NCI-H2196 (cell line): ENCODE data around the gene ARL10.

Experiments used
- DNase-seq: peaks from one replicate; lab custom pipeline; 2025; ENCODE audit not compliant: unreplicated experiment; lab: John Stamatoyannopoulos, UW

Gene ARL10

DNA sequence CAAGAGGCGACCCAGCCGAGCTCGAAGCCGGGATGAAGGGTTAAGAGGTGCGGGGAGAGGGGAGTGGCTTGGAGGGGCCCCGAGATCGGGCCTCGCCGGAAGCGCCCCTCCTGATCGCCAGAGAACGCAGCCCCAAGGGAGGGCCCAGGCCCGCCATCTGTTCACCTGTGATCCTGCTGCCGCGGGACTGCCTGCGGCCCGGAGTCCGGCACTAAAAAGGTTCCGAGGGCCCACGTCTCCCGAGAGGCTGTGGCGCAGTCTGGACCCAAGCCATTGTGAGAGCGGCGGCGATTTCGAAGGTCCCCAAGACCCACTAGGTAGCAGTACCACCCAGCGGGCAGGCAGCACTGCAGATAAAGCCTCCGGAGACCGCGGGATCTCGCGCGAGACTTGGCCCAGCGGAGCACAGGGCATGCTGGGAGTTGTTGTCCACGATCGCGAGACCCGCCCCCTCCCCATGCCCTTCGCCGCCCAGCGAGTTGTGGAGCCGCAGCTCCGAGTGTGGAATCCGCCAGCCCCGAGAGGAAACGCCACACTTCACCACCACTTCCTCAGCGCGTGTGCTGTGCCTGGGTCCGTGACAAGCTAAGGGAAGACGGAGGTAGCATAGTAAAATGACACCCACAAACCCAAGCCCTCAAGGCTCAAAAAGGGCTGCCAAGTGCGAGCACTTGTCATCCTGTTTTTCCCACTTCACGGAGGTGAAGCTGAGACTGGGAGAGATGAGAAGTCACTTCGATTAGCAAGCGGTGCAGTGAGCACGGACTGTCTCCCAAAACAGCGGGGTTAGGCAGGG, 3.7 kb upstream of the ARL10 start, which contains the start of gene KIAA1191:
KIAA1191 (minus strand) TSS at position 328 of the 796 bp plus-strand sequence. CDS start 2,256 bp downstream, outside the sequence.
- peak; percentile 86 for DNase-seq

DNA sequence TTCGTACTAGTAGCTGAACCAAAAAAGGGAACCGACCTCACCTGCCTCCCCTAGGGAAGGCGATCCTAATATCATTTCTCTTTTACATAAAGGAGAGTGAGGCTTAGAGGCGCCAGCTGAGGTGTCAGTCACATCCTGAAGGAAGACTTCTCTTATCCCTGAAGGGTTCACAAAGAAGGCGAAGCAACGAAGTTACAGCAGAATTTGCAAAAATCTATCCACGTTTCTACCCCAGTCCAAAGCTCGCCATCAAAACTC, 3.1 kb upstream of the ARL10 start:
- no peak for DNase-seq

DNA sequence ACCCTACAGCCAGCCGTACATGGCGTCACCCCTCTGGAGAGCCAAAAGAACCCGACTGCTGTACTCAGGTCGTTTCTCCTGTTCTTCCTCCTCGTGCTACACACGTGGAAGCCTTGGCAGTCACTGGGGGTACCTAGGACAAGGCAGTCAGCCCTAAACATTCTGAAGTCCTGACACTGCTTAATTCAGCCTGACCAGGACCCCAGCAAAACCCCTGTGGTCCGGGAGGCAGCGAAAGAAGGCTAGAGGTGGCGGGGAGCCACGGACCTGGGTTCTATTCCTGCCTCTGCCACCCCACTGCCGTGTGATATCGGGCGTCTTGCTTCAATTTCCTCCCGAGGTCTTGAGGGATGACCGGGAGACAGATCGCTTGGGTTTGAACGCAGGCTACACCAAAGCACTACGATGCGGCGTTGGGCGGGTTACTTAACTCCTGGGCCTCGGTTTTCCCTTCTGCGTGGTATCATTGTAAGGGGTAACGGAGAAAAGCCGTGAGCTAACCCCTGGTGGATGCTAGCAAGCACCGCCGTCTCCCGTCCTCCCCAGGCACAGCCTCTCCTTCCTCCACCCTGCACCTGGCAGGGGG, 429 bp upstream of the ARL10 start:
- no peak for DNase-seq

DNA sequence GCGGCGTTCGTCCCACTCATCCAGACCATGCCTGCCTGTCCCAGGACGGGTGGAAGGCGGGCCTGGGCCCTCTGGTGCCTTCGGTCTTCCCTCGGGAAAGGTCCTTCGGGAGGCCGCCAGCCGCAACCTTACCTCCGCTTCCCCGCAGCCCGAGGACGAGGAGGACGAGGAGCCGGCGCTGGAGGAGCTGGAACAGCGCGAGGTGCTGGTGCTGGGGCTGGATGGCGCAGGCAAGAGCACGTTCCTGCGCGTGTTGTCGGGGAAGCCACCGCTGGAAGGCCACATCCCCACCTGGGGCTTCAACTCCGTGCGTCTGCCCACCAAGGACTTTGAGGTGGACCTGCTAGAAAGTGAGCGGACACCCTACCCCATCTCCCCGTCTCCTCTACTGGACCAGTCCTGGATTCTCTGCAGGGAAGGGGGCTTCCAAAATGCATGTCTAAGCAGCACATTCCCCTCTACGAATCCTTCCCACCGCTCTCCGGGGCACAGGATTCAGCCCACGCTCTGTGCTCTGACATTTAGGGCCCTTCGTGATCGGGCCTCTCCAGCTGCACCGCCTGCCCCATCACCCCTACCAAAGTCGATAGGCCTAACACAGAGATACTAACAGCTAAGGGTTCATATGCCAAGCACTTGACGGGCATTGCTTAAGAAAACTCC, 1.1 kb downstream of the ARL10 start:
- no peak for DNase-seq

DNA sequence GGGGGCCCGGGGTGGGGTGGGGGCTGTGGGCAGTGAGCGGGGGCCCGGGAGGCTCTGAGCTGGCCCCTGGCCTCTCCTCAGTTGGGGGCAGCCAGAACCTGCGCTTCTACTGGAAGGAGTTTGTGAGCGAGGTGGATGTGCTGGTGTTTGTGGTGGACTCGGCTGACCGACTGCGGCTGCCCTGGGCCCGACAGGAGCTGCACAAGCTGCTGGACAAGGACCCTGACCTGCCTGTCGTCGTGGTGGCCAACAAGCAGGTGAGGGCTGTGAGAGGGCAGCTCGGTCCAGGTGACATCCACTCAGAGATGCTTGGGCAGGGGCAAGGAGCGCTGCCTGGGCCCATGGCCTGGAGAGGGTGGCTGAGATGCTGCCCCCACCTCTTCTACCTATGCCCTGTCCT, 3.4 kb downstream of the ARL10 start:
- DNase-seq = no peak

DNA sequence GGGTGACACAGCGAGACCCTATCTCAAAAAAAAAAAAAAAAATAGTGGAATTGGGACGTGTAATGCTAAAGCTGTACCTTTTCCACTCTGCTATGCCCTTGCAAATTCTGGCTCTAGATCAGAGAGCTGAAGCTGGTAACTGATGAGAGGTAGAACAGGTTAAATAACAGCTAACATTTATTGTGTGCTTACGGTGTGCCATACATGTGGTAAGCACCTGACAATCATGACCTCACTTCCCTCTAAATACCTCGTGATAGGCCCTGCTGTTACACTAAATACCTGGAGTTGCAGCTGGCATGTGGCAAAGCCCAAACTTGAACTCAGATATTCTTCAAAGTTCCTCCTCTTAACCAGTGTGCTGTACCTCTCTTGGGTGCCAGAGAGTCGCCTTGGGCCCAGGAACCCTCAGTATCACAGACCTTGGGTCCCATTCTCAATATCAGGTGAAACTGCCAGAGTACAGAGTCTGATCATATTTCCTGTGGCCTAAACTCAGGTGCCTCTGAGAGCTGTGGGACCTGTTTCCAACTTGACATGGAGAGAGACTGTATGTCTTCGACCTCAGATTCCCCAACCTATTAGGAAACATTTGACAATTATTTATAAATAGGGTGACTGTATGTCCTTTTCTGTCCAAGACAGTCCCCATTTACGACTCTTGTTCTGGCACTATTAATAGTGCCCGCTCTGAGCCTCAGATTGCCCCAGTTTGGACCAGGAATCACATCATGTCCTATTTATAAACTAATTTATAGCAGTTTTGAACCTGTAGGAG, 4.8 kb downstream of the ARL10 start:
- no peak for DNase-seq

DNA sequence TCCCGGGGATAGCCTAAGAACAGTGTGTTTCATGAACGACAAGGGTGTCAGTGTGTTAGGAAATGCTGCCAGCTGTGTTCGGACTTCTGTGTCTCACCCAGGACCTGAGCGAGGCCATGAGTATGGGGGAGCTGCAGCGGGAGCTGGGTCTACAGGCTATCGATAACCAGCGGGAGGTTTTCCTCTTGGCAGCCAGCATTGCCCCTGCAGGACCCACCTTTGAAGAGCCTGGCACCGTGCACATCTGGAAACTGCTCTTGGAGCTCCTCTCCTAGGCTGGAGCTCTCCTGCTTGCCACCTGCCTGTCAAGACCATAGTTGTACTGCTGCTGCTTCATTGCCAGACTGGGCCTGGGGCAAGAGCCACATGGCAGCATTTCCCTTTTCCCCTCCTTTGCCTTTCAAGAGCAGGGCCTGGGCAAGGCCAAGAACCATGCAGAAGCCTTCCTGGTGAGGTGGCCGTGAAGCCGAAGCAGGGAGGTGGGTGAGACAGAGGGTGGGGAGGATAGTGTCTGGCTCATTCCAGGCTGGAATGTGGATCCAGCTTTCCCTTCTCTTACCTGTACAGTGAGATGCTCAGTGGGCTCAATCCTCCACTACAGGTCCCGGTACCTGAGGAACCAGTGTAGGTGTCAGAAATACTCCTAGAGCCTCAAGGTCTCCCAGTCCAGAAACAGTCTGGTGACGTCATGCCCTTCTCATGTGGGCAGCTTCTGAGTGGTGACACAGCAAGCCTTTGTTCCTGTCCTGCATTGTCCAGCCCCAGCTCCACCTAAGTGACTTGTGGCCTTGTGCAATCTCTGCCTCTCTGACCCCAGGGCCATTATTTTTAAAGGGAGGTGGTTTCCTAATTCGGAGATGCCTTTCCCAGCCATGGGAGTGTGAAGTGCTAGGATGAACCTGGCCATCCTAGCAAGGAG, 6.6 kb downstream of the ARL10 start:
- no peak for DNase-seq

DNA sequence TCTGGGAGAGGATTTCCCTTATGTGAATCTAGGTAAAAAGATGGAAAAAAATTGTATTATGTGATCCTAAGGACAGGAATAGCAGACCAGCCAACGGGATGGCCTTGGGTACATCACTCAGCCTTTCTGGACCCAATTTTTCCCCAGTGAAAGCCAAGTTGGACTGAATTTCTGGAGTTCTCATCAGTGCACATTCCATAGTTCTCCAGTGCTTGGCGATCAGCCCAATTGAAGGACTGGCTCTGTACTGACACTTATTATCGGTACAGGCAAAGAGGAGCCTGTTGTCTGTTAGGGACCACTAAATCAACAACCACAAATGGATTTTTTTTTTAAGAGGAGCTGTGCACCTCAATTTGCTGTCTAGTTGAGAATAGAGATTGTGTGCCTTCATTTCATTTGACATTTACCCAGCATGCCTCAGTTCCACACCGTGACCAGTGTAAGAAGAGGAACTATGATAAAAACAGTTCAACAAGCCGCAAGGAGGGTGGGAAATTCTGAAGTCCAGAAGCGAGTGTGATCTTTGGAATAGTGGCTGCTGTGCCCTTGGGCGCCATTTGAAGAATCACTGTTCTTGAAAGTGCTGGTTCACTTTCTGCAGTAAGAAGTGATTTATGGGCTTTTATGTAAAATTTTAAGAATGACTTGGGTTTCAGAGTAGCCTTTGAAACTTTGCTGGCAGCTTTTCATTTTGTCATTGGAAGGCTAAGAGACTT, 8.0 kb downstream of the ARL10 start:
- DNase-seq = no peak

DNA sequence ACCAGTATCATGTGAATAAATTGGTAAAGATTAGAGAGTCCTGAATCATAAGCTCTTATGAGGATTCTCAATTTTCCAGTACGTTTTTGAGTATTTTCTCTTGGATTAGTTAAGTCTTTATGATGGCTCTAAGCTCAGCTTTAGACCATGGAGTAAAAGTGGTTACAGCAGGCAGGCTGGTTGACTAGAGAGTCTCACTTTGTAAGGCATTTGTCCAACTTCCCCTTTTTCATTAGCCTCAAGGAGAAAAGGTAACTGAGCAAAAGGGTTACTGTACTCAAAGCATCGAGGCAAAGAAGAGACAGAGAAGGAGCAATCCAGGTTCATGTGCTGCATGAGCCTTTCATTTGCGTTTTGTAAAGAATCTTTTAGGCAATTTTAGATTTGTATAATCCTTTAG, 14.6 kb downstream of the ARL10 start:
- DNase-seq = no peak

DNA sequence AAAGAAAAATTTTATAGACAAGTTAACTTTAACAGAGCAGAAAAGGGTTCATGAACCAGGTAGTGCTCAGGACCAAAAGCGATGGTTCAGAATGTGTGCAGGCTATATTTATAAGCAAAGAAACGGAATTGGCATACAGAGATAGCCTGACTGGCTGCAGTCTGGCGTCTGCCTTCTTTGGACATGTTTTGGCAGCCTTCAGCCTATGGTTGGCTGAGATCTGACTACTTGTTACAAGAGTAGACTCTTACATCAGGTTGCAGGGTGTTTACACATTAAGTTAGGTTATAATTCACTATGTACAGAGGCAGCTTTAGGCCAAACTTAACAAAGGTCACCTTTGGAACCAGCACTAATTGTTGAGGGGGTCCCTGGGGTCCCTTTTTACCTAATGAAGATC, 16.1 kb downstream of the ARL10 start:
- DNase-seq = no peak

DNA sequence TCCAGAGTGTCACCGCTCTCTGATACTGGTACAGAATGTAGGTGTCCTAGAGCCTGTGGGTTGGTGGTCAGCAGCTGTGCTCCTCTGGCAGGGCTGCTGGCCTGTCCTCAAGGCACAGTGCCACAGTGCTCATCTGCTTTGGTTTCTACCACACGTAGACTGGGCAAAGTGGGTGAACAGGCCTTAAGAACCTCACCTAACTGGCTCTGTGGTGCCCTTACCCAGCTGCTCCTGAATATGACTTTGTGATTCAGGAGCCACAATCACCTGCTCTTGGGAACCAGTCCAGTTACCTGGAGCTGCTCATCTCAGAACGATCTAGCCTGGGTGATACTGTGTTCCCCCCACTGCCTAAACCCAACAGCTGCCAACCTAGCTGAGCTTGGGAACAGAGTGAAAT, 16.7 kb downstream of the ARL10 start:
- DNase-seq = no peak

DNA sequence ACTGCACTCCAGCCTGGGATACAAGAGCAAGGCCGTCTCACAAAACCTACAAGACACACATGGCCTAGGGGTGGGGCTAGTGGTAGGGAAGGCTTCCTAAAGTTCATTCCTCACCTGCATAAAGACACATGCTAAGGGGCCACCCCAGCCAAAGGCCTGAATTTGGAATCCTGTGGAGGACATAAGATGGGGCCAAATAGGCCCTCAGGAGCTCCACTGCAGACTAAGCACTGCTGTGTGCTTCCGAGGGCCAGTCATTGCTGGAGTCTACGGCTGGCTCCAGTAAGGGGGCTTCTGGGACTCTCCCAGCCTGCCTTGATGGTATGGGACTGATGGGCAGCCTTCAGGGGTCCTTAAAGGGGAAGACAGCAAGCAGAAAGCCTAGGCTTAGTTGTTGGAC, 17.4 kb downstream of the ARL10 start:
- no peak for DNase-seq

DNA sequence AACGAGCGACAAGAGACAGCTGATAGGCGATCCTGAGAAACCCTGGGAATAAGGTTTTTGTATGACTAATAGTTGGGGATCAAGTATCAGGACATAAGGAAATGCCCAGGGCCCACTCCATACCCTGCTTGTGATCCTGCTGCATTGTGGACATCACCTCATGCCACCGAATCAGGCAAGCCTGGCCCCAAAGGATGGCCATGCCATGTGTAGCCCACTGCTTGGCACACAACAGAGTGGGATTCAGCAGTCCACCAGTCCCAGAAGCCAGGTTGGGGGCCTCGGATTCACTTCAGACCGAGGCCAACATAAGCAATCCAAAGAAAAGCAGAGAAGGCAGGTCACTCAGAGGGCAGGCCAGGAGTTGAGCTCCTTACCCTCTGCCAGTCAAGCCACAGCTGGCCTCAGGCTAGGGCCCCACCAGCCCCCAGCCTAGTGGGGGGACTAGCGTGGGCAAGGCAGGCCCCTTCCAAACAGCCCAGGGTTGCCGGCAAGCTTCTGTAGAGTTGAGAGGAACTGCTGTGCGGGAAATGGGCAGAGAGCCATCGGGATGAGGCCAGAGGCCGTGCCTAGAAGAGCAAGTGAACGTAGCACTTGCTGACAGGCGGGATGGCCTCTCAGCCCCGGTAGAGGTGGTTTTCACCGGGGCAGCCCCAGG, 18.1 kb downstream of the ARL10 start:
- DNase-seq = no peak

DNA sequence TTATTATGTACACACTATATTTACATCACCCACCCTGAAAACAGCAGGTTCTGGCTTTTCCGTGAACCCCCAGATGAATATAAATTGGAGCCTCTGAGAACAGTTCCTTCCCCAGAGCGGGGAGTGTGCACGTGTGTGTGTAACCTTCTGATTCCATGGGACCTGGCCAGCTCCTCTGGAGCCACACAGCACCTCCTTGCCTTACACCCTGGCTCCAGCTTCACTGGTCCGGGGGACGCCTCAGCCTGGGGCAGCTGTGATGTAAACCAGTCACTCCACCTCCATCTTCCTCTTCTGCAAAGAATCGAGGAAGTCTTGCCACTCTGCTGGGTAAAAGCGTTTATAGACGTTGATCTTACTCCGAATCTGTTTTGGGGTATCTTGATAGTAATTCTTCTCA, 18.7 kb downstream of the ARL10 start:
- no peak for DNase-seq

DNA sequence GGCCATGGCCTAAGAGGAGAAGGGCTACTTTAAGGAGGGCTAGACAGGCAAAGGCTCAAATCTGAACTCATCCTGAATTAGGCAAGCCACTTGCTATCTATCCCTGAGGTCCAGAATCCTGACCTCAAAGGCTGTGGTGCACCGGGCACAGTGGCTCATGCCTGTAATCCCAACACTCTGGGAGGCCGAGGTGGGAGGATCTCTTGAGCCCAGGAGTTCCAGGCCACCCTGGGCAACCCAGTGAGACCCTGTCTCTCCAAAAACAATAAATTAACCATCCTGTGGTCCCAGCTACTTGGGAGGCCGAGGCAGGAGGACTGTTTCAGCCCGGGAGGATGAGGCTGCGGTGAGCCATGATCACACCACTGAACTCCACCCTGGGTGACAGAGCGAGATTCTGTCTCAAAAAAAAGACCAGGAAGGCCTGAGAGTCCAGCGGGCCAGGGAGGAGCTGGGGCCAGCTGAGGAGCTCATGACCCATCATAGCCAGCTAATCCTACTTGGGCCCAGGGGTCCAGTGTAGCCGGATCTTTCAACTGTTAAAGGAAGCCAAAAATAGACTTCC, 19.2 kb downstream of the ARL10 start:
- no peak for DNase-seq

DNA sequence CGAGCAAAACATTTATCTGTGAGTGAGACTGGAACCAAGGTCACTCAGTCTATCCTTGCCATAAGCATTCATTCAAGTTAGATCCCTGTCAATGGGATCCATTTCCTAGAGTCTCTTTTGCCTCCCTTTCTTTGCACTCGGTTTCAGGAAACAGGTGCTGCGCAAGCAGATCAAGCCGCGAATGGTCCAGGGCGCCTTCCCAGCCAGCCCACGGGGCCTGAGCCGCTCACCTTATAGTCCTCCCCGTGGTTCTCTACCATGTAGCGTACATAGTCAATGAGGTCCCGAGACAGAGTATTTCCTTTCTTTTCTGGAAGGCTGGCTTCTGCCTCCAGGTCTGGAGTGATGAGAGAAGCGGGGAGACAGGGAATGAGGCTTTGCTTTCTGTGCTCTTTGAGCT, 19.7 kb downstream of the ARL10 start:
- DNase-seq = no peak

DNA sequence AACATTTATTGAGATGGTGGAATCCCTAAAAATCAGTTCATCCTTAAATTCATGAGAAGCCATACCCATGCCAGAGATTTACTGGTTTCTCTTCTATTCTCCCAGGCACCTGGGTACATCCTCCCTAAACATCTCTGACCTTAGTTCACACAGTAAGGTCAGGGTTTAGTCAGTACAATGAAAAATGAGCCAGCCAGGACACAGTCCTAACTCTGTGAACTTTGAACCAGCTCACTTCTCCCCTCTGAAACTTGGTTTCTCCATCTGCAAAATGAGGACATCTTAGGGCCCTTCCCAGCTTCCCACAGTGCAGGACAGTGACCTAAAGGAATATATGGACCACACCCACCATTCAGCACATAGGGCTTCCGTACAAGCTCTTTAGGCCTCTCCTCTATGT, 21.2 kb downstream of the ARL10 start:
- no peak for DNase-seq

DNA sequence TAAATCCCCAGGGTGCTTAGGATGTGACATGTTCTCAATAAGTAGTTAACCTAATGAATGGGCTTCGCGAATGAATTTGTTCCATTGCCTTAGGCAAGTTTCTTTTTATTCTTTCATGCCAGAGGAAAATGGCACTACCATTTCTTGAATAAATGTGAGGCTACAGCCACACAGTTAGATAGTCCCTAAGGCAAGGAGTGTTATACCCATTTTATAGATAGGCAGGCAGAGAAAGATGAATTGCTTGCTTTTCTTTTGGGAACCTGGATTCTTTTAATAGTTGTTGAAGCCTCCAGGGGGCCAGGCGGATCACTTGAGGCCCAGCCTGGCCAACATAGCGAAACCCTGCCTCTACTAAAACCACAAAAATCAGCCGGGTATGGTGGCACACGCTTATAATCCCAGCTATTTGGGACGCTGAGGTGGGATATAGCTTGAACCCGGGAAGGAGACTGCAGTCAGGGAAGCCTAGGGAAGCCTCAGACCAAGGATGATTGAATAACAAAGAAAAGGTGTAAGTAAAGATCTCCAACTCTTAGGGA, 22.2 kb downstream of the ARL10 start:
- no peak for DNase-seq

DNA sequence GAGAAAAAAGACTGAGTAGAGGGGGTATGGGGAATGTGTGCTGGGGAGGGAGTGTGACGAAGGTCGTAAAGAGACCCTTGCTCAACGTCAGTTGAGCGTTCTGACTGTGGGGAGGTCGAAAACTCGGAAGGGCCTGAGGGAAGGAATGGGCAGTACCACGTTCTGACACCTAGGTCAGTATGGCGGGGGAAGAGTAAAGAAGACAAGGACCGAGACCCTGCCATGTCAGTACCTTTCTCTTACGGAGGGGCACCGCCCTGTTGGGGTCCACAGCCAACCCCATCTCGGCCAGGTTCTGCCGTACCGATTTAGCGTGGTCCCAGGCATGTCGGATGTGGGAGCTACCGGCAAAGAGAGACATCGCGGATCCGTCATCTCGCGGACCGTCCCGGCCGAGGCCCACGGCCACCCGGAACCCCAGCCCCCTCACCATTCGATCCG, 22.7 kb downstream of the ARL10 start:
- DNase-seq = no peak
